Suppressor macrophage (primary cell): Measurements from ENCODE around the gene TCF15.

ENCODE experiments used
- DNase-seq, 4 experiments: peaks; one replicate each; pipeline ENCODE4 v3.0.0-alpha.2; 2020 to 2022
- total RNA-seq, 17 experiments: gene quantifications; one replicate each; lab custom pipeline; 2026; ENCODE audit warnings: mixed read lengths in 6 of 17, inconsistent platforms in 3 of 17; lab: John Stamatoyannopoulos, UW

Gene TCF15
- total RNA-seq = 0 to 0.66 (median 0) reads per million in 17 experiments

- peak; percentile 29 to 75 (median 44) for DNase-seq
These were observed at the start of gene TCF15 for GRCh38 chr20:610130-611046. Gene TCF15, minus strand, starts transcription at chr20:610309. Its CDS starts 72 bp downstream, at chr20:610237.

DNA sequence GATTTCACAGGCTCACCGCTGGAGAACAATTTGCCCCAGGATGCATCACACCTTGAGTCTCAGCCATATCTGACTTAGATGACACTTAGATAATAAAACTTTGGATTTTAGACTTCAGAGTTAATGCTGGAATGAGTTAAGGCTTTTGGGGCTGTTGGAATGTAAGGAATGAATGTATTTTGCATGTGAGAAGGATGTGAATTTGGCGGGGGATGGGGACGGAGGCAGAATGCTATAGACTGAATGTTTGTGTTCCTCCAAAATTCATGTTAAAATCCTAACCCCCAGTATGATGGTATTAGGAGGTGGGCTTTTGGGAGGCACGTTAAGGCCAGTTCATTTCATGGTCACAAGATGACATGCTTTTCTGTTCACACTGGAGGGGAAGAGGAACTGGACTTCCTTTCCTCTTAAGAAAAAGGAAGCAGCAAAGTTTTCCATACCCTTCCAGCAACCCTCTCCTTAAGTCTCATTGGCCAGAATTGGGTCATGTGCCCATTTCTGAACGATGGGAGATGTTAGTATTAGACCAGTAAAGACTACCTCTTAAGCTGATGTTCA lies 48.7 kb upstream of the TCF15 start:
- DNase-seq = peak; percentile 66 to 85 (median 80)

DNA sequence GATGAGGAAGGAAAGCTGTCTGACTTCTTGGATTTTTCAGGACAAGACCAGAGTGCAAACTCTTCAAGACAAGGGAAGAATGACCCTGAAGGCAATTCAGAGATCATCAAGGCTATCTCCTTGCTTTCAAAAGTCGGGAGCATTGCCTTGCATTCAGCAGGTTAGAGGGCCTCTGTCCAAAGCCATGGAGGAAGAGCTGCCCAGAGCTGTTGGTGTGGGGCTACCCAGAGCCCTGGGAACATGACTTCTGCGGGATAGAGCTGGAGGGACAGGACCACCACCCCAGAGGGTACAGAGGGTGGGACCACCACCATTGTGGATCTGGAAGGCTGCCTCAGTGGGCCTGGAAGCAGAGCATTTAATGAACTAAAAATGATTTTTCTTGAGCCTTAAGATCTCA lies 48.1 kb upstream of the TCF15 start:
- no peak for DNase-seq

GRCh38 chr20:655726-656624 lies 45.9 kb upstream of the TCF15 start:
- DNase-seq = peak; percentile 51 to 86 (median 77)

- peak in 2 of 4 experiments; percentile 56 for DNase-seq
These were observed 44.3 kb upstream of the TCF15 start for GRCh38 chr20:654417-654750.

GRCh38 chr20:653590-654416 lies 43.7 kb upstream of the TCF15 start:
- DNase-seq = peak in 3 of 4 experiments; percentile 13 to 35 (median 27)

- peak; percentile 88 to 96 (median 94) for DNase-seq
These were observed 43.0 kb upstream of the TCF15 start, which contains the start of gene SRXN1 for GRCh38 chr20:653110-653589. Gene SRXN1, minus strand, starts transcription at chr20:653200. Its CDS starts 15 bp downstream, at chr20:653185.

- peak in 1 of 4 experiments; percentile 11 for DNase-seq
These were observed 42.6 kb upstream of the TCF15 start for GRCh38 chr20:652615-653109.

DNA sequence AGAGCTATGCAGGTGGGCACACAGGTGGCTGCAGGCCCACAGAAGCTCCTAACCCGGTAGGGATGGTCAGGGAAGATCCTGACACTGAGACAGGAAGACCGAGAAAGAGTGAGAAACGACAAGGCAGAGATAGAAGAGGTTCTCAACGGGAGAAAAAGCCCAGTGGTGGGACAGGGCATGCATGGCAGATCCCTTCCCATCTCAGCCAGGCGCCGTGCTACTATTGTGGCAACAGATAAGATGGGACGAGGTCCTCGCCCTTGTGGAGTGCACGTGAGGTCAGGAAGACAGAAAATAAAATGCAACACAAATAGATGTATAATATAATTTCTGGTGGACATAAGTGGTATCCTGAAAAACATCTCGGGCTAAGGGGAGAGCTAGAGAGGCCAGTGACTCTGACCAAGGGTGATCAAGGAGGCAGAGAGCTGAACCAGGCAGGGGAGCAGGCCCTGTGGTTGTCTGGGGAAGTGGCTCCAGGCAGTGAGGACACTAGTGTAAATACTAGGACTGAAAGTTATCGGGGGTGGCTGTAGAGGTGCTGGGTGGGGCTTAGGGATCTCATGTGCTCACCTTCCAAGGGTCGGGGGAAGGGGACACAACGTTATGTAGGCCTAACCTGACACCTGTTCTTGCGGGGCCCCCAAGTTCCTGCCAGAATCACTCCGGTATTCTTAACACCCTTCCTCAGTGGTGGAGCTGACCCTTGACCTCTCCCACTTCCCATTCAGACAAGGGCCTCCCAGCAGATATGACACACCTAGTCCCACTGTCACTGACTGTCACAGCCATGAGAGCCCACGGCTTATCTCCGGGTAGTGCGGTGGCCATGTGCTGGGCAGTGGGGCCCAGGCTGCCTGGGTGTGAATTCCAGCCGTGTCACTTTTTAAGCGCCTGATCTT lies 41.9 kb upstream of the TCF15 start:
- DNase-seq = peak in 3 of 4 experiments; percentile 34 to 44 (median 43)

GRCh38 chr20:650954-651353 lies 40.8 kb upstream of the TCF15 start:
- DNase-seq = peak in 3 of 4 experiments; percentile 36 to 54 (median 42)

- no peak for DNase-seq
These were observed 40.2 kb upstream of the TCF15 start for GRCh38 chr20:650281-650680.

DNA sequence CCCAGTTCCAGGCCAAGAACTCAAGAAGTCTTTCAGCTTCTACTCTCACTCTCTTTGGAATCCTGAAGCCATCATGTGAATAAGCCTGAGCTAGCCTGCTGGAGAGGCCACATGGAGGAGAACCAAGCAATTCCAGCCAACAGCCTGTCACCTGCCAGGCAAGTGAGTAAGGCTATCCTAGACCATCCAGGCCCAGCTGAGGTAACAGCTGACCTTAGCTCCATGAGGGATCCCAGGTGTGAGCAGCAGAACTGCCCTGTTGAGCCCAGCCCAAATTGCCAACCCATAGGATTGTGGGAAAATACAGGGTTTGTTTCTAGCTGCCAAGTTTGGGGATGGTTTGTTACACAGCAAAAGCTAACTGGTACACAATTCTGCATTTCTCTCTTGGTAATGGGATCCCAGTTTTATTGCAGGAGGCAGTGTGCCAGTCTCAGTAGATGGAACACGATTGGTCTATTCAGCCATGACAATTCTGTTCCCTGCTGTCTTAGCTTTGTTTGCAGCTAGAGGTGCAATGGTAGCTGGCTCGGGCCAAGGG lies 37.4 kb upstream of the TCF15 start:
- no peak for DNase-seq

DNA sequence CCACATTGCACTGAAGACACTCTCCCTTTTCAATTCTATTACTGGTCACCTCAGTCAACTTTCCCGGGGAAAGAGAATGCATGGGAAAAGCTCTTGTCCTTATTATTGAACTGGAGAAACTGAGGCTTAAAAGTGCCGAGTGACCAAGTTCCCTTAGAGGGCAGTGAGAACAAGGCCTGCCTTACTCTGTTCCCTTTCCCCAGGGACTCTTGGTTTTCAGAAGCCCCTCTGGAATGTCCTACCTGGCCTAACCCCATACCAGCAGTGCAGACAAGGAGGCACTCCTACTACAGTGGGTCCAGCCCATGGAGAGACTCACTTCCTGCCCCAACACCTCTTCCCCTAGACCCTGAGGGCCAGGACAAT lies 36.7 kb upstream of the TCF15 start:
- no peak for DNase-seq

DNA sequence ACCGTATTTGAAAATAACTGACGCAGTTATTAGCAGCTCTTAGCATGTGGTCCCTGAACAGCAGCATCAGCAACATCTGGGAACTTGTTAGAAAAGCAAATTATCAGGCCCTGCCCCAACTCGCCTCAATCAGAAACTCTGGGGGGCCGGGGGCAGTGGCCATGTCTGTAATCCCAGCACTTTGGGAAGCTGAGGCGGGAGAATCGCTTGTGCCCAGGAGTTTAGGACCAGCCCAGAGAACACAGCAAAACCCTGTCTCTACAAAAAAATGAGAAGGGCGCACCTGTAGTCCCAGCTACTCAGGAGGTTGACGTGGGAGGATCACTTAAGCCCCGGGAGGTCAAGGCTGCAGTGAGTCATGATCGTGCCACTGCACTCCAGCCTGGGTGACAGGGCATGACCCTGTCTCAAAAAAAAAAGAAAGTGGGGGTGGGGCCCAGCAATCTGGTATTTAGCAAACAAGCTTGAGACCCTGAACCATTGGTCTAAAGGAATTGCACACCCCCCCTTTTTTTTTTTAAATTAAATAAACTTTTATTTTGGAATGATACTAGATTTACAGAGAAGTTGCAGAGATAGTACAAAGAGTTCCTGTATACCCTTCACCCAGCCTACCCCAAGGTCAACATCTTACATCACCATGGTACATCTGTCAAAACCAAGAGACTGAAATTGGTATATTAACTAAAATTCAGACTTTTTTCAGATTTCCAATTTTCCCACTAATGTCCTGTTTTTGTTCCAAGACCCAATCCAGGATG lies 36.2 kb upstream of the TCF15 start:
- peak in 2 of 4 experiments; percentile 17 to 30 for DNase-seq

DNA sequence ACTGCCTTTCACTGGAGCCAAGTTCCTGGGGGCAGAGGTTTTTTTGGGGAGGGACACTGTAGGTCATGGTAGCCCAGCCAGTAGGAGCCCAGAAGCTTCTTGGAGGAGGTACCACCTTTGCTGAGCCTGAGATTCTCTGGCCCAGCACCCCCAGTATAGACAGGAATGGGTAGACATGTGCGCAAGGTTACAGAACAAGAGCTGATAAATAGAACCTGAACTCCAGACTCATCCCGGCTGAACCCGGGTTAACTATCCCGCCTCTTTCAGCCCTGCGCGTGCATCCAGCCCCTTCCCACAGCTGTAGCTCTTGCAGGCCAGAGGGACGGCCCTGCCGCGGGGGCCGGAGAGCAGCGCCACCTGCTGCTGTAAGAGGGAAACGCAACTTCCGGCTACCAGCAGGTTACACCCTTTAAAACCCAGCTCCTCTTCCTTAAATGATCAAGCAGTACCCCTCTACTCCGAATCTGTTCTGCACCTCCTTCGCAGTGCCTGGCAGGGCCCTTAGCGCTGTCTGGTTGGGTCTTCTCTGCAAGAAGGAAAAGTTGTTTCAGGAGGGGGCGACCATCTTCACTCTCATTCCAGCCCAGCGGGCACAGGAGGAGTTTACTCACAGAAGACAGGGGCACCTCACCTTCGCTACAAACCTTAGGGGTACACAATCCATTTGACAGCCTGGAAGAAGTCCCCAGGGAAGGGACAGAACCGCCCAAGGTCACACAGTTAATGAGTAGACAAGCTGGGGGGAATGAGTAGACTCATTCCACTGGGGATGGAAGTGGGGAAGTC lies 35.4 kb upstream of the TCF15 start:
- peak; percentile 75 to 86 (median 82) for DNase-seq

DNA sequence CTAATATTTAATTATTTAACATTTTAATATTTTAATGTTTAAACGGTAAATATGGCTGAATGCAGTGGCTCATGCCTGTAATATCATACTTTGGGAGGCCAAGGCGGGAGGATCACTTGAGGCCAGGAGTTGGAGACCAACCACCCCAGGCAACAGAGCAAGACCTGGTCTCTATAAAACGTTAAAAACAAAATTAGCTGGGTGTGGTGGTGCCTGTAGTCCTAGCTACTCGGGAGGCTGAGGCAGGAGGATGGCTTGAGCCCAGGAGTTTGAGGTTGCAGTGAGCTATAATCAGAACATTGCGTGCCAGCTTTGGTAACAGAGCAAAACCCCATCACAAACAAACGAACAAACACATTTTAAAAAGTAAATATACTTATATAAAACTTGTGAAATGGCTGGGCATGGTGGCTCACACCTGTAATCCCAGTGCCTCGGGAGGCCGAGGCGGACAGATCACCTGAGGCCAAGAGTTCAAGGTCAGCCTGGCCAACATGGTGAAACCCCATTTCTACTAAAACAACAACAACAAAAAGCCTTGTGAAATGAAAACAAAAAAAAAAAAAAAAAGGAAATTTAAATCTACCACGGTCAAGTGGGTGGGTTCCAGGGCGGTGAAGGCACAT lies 34.7 kb upstream of the TCF15 start:
- DNase-seq = no peak

DNA sequence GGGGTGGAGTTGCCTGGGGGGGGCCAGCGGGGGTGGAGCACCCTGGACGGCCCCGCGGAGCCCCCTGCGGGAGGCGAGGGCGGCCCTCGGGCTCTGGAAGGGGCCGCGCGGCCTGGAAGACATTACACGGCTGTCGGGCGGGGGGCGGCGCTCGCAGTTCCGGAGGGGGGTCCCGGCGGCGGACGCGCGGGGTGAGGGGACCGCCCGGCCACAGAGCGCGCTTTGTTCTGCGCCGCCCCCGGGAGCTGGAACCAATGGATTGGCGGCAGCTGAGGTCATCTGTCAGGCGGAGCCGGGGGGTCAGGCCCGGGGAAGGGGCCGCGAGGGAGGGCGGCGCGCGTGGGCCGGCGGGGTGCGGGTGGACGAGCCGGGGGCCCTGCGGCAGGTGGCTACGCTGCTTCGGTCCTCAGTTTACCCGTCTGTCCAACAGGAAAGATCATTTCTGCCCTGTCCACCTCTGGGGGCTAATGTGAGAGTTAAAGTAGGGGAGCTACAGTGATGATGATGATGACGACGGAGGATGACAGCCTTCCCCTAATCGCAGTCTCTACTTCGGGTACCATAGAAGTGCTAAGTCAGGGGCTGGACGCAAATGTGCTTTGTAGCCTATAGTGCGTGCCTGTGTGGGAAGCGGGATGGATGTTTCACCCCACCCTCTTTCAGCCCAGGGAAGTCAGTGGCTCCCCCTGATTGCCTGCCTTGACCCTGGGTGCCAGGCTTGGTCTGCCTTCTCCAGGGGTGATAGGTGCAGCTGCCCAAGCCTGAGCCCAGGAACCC lies 32.5 kb upstream of the TCF15 start:
- DNase-seq = no peak
